ENCODE data around the gene MYH7. TPM values are rescaled to one million over a fixed set of nuclear protein-coding genes. Genes with fewer than 3 reads are reported as not detected.

MYH7 gene
- total RNA-seq, 1 donor from 2014 or later: not detected

DNA sequence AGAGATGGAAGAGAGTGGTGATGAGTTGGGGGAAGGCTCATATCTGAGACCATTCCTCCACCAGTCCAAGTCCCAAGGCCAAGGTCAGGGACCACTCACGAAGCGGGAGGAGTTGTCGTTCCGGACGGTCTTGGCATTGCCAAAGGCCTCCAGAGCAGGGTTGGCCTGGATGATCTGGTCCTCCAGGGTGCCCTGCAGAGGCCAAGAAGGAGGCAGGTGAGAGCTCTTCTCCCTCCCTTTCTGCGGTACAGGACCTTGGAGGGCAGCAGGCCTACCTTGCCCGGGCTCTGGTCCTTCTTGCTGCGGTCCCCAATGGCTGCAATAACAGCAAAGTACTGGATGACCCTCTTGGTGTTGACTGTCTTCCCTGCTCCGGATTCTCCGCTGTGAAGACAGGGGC is 4.0 kb downstream of the MYH7 start:
- H3K4me1 ChIP-seq (ENCODE audit: insufficient read depth, low read length): no peaks in the 10 kb centered on the region
- no peak for TF ChIP-seq EZH2 (IDR thresholded peaks at IDR 0.05; ENCODE audit: insufficient read depth, low read length)
- TF ChIP-seq, protein P1, sequence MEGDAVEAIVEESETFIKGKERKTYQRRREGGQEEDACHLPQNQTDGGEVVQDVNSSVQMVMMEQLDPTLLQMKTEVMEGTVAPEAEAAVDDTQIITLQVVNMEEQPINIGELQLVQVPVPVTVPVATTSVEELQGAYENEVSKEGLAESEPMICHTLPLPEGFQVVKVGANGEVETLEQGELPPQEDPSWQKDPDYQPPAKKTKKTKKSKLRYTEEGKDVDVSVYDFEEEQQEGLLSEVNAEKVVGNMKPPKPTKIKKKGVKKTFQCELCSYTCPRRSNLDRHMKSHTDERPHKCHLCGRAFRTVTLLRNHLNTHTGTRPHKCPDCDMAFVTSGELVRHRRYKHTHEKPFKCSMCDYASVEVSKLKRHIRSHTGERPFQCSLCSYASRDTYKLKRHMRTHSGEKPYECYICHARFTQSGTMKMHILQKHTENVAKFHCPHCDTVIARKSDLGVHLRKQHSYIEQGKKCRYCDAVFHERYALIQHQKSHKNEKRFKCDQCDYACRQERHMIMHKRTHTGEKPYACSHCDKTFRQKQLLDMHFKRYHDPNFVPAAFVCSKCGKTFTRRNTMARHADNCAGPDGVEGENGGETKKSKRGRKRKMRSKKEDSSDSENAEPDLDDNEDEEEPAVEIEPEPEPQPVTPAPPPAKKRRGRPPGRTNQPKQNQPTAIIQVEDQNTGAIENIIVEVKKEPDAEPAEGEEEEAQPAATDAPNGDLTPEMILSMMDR (IDR thresholded peaks at IDR 0.05; ENCODE audit: insufficient read depth, low read depth, low read length): no peak
- Mint-ChIP-seq H3K4me3 (ENCODE audit: unreplicated experiment) (no peak overlapping the region), H3K4me1 (ENCODE audit: low read depth, unreplicated experiment) (peaks cover 24% of the 10 kb centered on the region), H3K9me3 (ENCODE audit: unreplicated experiment) (peaks cover 9% of the 10 kb centered on the region), H3K27ac (ENCODE audit: unreplicated experiment) (no peak overlapping the region), H3K27me3 (ENCODE audit: low read depth, unreplicated experiment) (peaks cover 30% of the 10 kb centered on the region), H3K36me3 (ENCODE audit: low read depth, unreplicated experiment) (no peaks in the 10 kb centered on the region)
- no peaks in the 10 kb centered on the region for H3K9me3 ChIP-seq (ENCODE audit: insufficient read depth, low read depth, low read length)
- H3K36me3 ChIP-seq (ENCODE audit: insufficient read depth, low read length): no peaks in the 10 kb centered on the region
- peaks cover 4% of the 10 kb centered on the region for H3K27me3 ChIP-seq (ENCODE audit: insufficient read depth, low read length)
- no peak overlapping the region for H3K4me2 ChIP-seq (ENCODE audit: low read length)
- H2AFZ ChIP-seq (ENCODE audit: low read depth, low read length): no peak overlapping the region
- no peak overlapping the region for H3K27ac ChIP-seq (ENCODE audit: low read depth, low read length)
- H3K79me2 ChIP-seq (ENCODE audit: insufficient read depth, low read length): no peaks in the 10 kb centered on the region
- DNase-seq (ENCODE audit: low read depth) (no peak), FAIRE-seq (no peak)
- H3K9ac ChIP-seq (ENCODE audit: low read length): no peak overlapping the region
- H3K4me3 ChIP-seq (ENCODE audit: insufficient read depth, low read depth, low read length): no peak overlapping the region
- no peaks in the 10 kb centered on the region for H4K20me1 ChIP-seq (ENCODE audit: insufficient read depth, low read length)

DNA sequence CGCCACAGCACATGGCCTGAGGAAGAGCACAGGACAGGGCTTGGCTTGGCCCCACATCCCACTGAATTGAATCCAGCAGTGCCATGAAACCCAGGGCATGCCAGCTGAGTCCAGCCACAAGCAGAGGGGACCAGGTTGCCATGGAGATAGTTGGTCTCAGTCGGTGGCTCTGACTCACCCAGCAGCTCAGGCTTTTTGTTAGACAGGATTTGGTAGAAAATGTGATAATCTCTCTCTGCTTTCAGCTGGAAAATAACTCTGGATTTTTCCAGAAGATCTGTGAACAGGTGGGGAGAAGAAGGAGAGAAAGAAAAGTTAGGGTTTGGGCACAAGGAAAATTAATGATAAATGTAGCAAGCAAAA is 4.8 kb downstream of the MYH7 start:
- Histone ChIP-seq H3K36me3 (ENCODE audit: insufficient read depth, low read length) (no peaks in the 10 kb centered on the region), H3K4me2 (ENCODE audit: low read length) (no peak overlapping the region), H3K79me2 (ENCODE audit: insufficient read depth, low read length) (no peaks in the 10 kb centered on the region), H3K27me3 (ENCODE audit: insufficient read depth, low read length) (peaks cover 4% of the 10 kb centered on the region), H3K9ac (ENCODE audit: low read length) (no peak overlapping the region), H3K4me1 (ENCODE audit: insufficient read depth, low read length) (no peaks in the 10 kb centered on the region), H4K20me1 (ENCODE audit: insufficient read depth, low read length) (no peaks in the 10 kb centered on the region), H3K27ac (ENCODE audit: low read depth, low read length) (no peak overlapping the region), H3K9me3 (ENCODE audit: insufficient read depth, low read depth, low read length) (no peaks in the 10 kb centered on the region), H2AFZ (ENCODE audit: low read depth, low read length) (no peak overlapping the region), H3K4me3 (ENCODE audit: insufficient read depth, low read depth, low read length) (no peak overlapping the region)
- Mint-ChIP-seq H3K4me1 (ENCODE audit: low read depth, unreplicated experiment) (peaks cover 18% of the 10 kb centered on the region), H3K36me3 (ENCODE audit: low read depth, unreplicated experiment) (no peaks in the 10 kb centered on the region), H3K27me3 (ENCODE audit: low read depth, unreplicated experiment) (peaks cover 30% of the 10 kb centered on the region), H3K4me3 (ENCODE audit: unreplicated experiment) (no peak overlapping the region), H3K27ac (ENCODE audit: unreplicated experiment) (no peak overlapping the region), H3K9me3 (ENCODE audit: unreplicated experiment) (peaks cover 9% of the 10 kb centered on the region)
- FAIRE-seq: no peak
- TF ChIP-seq, protein P1 (IDR thresholded peaks at IDR 0.05; ENCODE audit: insufficient read depth, low read depth, low read length): no peak
- TF ChIP-seq EZH2 (IDR thresholded peaks at IDR 0.05; ENCODE audit: insufficient read depth, low read length): no peak
- DNase-seq (ENCODE audit: low read depth): peak; percentile 4

DNA sequence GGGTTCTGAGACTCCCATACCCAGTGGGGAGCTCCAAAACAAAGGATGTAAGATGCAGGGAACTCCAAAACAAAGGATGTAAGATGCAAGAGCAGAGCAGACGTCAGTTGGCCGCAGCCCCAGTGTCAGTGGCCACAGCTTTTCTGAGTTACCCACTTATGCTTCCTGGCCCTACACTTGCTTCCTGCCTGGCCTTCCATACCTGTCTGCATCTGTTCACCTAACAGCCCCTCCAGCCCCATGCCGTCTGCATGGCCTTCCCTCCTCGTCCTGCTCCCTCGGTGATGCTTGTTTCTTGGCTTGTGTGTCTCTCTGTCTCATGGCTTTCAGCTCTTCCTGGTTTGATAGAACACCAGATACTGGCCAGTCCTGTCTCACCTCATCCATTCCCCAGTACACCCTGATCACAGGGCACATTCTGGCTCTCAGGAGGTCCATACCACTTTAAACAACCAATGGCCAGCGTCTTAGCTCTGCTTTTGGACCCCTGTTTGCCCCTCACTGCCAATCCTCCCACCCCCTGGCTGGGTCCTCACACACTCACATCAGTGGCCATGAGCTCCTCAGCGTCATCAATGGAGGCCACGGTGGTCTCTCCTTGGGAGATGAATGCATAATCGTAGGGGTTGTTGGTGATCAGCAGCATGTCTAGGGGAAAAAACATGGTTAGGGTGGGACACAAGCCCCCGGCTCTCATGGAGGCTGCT is 5.3 kb downstream of the MYH7 start:
- no peaks in the 10 kb centered on the region for H3K36me3 ChIP-seq (ENCODE audit: insufficient read depth, low read length)
- no peaks in the 10 kb centered on the region for H3K9me3 ChIP-seq (ENCODE audit: insufficient read depth, low read depth, low read length)
- H3K4me3 ChIP-seq (ENCODE audit: insufficient read depth, low read depth, low read length): no peak overlapping the region
- FAIRE-seq (no peak), DNase-seq (ENCODE audit: low read depth) (no peak)
- peaks cover 14% of the 10 kb centered on the region for H3K4me1 Mint-ChIP-seq (ENCODE audit: low read depth, unreplicated experiment)
- no peaks in the 10 kb centered on the region for H3K36me3 Mint-ChIP-seq (ENCODE audit: low read depth, unreplicated experiment)
- H3K79me2 ChIP-seq (ENCODE audit: insufficient read depth, low read length): no peaks in the 10 kb centered on the region
- TF ChIP-seq, protein P1 (IDR thresholded peaks at IDR 0.05; ENCODE audit: insufficient read depth, low read depth, low read length): no peak
- TF ChIP-seq EZH2 (IDR thresholded peaks at IDR 0.05; ENCODE audit: insufficient read depth, low read length): no peak
- H3K9me3 Mint-ChIP-seq (ENCODE audit: unreplicated experiment): peaks cover 7% of the 10 kb centered on the region
- no peak overlapping the region for H3K4me3 Mint-ChIP-seq (ENCODE audit: unreplicated experiment)
- no peaks in the 10 kb centered on the region for H4K20me1 ChIP-seq (ENCODE audit: insufficient read depth, low read length)
- no peak overlapping the region for H3K4me2 ChIP-seq (ENCODE audit: low read length)
- no peak overlapping the region for H3K27ac ChIP-seq (ENCODE audit: low read depth, low read length)
- no peak overlapping the region for H3K9ac ChIP-seq (ENCODE audit: low read length)
- peaks cover 4% of the 10 kb centered on the region for H3K27me3 ChIP-seq (ENCODE audit: insufficient read depth, low read length)
- H2AFZ ChIP-seq (ENCODE audit: low read depth, low read length): no peak overlapping the region
- H3K27me3 Mint-ChIP-seq (ENCODE audit: low read depth, unreplicated experiment): peaks cover 35% of the 10 kb centered on the region
- H3K27ac Mint-ChIP-seq (ENCODE audit: unreplicated experiment): no peak overlapping the region
- no peaks in the 10 kb centered on the region for H3K4me1 ChIP-seq (ENCODE audit: insufficient read depth, low read length)

Measured in astrocyte (in vitro differentiated cells and primary cell).